Activated T-cell treated with anti-CD3 and anti-CD28 coated beads, Interleukin-2, amount 50 U/mL, for 24 hours (primary cell): ENCODE results near the gene VPS13C.
A peak's percentile ranks its signal among the peaks of the same experiment; 100 is the strongest.
"Not testable (repeated sequence)": the region's sequence is repeated elsewhere in the genome, so short reads cannot be mapped to it uniquely, and the experiment has no call there.

ENCODE experiments used
- DNase-seq: peaks from one replicate; pipeline ENCODE4 v3.0.0-alpha.2; 2020
- H3K27ac Mint-ChIP-seq: 2 replicates; pipeline ENCODE4 v1.8.0; 2020; ENCODE audit warnings: mild to moderate bottlenecking, mixed read lengths
- H3K27me3 Mint-ChIP-seq: 2 replicates; pipeline ENCODE4 v1.8.0; 2020; ENCODE audit warnings: mixed read lengths
- H3K36me3 Mint-ChIP-seq: 2 replicates; pipeline ENCODE4 v1.8.0; 2020; ENCODE audit warnings: low read depth, mixed read lengths
- H3K4me1 Mint-ChIP-seq: 2 replicates; pipeline ENCODE4 v1.8.0; 2020; ENCODE audit warnings: low read depth, mixed read lengths
- H3K4me3 Mint-ChIP-seq: 2 replicates; pipeline ENCODE4 v1.8.0; 2020; ENCODE audit warnings: mild to moderate bottlenecking, moderate library complexity, mixed read lengths
- H3K9me3 Mint-ChIP-seq: 2 replicates; pipeline ENCODE4 v1.8.0; 2020; ENCODE audit warnings: mixed read lengths

VPS13C gene

DNA sequence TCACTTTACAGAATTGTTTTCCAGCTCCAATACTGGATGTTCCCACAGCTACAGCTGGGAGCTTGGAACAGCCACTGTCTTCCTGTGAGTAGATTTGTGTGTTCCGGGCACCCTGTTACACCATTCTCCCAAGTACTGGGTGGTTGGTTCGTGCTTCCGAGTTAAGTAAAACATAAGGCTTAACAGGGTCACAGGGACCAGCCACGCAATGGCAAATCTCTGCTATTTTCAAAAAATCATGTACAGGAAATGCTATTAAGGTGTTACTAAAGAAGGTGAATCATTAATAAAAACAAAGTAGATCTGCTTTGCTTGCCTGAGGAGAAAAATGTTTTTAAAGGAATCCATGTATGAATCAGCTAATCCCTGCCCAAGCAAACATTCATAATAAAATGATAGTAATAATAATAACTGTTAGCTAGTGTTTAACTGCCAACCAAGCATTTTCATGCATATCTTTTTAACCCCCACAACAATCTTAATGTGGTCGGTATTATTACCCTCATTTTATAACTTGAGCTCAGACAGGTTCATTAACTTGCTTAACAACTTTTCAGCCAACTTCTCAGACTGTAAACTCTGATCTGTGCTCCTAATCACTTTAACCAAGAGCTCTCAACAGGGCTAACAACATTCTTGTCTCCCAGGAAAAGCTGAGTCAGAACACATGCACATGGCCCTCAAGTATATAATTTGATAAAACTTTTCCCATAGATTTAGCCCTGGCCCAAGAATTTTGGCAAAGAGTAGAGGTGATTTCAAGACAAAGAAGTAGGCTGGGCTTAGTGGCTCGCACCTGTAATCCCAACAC lies 3.8 kb upstream of the VPS13C start:
- no peak overlapping the region for H3K4me3 Mint-ChIP-seq
- H3K27me3 Mint-ChIP-seq: peaks cover 21% of the 10 kb centered on the region
- no peaks in the 10 kb centered on the region for H3K9me3 Mint-ChIP-seq
- peaks cover 53% of the 10 kb centered on the region for H3K4me1 Mint-ChIP-seq
- peaks cover 11% of the 10 kb centered on the region for H3K36me3 Mint-ChIP-seq
- DNase-seq: no peak
- no peak overlapping the region for H3K27ac Mint-ChIP-seq

DNA sequence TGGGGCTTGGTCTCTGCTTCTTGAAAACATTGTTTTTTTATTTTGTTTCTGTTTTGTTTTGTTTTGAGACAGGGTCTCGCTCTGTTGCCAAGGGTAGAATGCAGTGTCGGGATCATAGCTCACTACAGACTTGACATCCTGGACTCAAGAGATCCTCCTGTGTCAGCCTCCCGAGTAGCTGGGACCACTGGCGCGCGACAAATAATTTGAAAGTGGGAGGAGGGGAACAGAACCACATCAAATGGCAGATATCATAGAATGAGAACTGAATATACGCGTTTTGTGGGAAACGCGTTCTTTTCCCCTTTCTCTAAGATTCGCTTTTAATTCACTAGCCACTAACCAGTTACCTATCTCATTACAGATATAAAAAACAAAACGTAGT lies 641 bp upstream of the VPS13C start:
- Mint-ChIP-seq H3K9me3 (no peaks in the 10 kb centered on the region), H3K4me1 (peaks cover 54% of the 10 kb centered on the region), H3K4me3 (peak overlapping the region; percentile 85), H3K27ac (peak overlapping the region; percentile 92), H3K36me3 (peaks cover 25% of the 10 kb centered on the region), H3K27me3 (no peaks in the 10 kb centered on the region)
- DNase-seq: no peak

GRCh38 chr15:62059816-62060112 lies 483 bp downstream of the VPS13C start:
- Mint-ChIP-seq H3K36me3 (peaks cover 25% of the 10 kb centered on the region), H3K27me3 (no peaks in the 10 kb centered on the region), H3K4me3 (peak overlapping the region; percentile 85), H3K4me1 (peaks cover 63% of the 10 kb centered on the region), H3K9me3 (no peaks in the 10 kb centered on the region), H3K27ac (peak overlapping the region; percentile 92)
- no peak for DNase-seq

DNA sequence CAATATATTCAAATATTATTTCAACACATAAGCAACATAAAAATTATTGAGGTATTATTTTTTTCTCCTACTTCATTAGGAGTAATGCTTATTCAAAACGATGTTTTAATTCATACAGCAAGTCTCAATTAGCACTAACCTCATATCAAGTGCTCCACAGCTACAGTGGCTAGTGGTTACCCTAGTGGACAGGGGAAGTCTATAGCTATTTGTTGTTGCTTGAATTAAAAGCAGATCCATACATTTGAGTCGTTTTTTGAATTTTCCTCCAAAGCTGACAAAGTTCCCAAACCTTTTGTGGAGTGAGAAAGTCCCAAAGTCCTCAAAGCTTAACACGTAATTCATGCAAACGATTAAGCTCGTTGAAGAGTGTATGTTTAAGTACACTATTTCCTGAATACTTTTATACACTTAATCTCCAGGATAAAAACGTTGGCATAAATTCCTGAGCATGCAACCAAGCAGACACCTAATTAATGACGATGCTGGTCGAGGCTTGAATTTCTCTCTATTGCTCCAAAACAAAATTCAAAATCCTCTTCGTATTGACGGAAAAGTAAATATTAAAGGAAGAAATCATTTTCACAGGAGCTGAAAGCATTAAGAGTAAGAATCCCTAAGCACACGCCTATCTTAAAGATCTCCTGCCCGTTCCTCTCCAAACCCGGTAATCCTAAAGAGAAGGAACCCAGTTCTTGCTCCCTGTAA lies 985 bp downstream of the VPS13C start:
- H3K27me3 Mint-ChIP-seq: no peaks in the 10 kb centered on the region
- peak overlapping the region; percentile 85 for H3K4me3 Mint-ChIP-seq
- no peaks in the 10 kb centered on the region for H3K9me3 Mint-ChIP-seq
- H3K36me3 Mint-ChIP-seq: peaks cover 25% of the 10 kb centered on the region
- peak overlapping the region; percentile 92 for H3K27ac Mint-ChIP-seq
- no peak for DNase-seq
- H3K4me1 Mint-ChIP-seq: peaks cover 68% of the 10 kb centered on the region

DNA sequence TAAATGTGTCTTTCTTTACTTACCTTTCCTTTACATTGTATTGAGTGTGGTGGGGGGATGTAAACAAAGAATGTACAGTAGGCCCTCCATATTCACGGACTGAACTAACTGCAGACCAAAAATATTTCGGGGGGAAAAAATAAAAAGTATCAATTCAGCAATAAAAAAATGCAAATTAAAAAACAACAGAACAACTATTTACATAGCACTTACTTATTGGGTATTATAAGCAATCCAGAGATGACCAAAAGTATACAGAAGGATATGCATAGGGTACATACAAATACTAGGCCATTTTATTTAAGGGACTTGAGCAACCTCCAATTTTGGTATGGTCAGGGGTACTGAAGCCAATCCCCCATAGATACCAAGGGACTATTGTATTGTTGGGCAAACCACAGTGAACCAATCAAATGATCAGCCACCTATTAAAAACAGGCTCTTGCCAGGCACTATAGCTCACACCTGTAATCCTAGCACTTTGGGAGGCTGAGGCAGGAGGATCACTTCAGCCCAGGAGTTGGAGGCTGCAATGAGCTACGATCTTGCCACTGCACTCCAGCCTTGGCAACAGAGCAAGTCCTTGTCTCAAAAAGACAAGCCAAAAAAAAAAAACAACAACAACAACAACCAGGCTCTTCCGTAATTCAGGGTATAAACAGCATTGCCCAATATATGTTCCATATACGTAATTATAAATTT lies 1.8 kb downstream of the VPS13C start:
- Mint-ChIP-seq H3K4me1 (peaks cover 69% of the 10 kb centered on the region), H3K27me3 (no peaks in the 10 kb centered on the region), H3K36me3 (peaks cover 25% of the 10 kb centered on the region), H3K27ac (peak overlapping the region; percentile 27), H3K9me3 (no peaks in the 10 kb centered on the region), H3K4me3 (peak overlapping the region; percentile 85)
- DNase-seq: no peak

GRCh38 chr15:62057341-62057980 lies 2.8 kb downstream of the VPS13C start:
- peaks cover 25% of the 10 kb centered on the region for H3K36me3 Mint-ChIP-seq
- H3K4me1 Mint-ChIP-seq: peaks cover 72% of the 10 kb centered on the region
- H3K27me3 Mint-ChIP-seq: no peaks in the 10 kb centered on the region
- H3K27ac Mint-ChIP-seq: no peak overlapping the region
- H3K4me3 Mint-ChIP-seq: no peak overlapping the region
- no peaks in the 10 kb centered on the region for H3K9me3 Mint-ChIP-seq
- DNase-seq: no peak

DNA sequence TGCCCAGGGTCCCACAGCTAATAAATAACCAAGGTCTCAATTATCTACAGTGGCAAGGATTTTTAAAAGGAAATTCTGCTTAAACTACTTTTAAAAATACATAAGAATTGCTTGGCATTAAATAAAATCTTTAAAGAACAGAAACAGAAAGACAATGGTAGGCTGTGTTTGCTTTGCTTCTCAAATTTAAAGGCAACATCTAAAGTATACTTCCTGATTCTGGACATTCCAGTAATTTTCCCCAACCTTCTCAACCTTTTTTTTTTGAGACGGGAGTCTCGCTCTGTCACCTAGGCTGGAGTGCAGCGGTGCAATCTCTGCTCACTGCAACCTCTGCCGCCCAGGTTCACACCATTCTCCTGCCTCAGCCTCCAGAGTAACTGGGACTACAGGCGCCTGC lies 5.3 kb downstream of the VPS13C start:
- H3K4me3 Mint-ChIP-seq: no peak overlapping the region
- peaks cover 2% of the 10 kb centered on the region for H3K9me3 Mint-ChIP-seq
- H3K27ac Mint-ChIP-seq: no peak overlapping the region
- DNase-seq: no peak
- peaks cover 25% of the 10 kb centered on the region for H3K36me3 Mint-ChIP-seq
- H3K27me3 Mint-ChIP-seq: no peaks in the 10 kb centered on the region
- peaks cover 61% of the 10 kb centered on the region for H3K4me1 Mint-ChIP-seq

DNA sequence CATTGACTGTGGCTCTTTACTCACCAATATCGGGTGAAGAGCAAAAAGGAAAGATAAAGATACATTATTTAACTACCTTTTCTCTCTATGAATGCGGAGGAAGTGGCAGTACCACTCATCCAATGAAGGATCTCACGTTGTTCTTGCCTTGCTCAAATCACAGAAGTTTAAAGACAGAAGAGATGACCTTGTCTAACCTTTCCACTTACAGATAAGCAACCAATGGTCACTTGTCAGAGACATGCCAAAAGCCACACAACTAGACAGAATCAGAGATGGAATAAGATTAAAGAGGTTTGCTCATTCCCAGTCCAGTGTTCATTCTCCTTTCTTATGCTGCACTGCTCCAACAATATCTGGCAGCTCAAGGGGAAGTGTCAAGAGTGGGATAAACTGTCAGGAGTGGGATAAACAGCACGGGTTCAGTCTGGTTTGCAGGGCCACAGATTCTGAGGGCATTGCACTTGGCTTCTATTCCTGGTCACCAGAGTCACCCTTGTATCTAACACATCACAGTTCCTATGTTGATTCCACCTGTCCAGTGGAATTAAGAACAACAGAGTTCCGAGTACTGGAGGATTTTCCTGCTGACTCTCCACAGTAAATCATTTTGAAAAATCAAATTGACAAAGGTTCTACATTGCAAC lies 6.7 kb downstream of the VPS13C start:
- Mint-ChIP-seq H3K36me3 (peaks cover 22% of the 10 kb centered on the region), H3K4me1 (peaks cover 58% of the 10 kb centered on the region), H3K4me3 (no peak overlapping the region), H3K27me3 (no peaks in the 10 kb centered on the region), H3K27ac (no peak overlapping the region), H3K9me3 (peaks cover 5% of the 10 kb centered on the region)
- DNase-seq: no peak

DNA sequence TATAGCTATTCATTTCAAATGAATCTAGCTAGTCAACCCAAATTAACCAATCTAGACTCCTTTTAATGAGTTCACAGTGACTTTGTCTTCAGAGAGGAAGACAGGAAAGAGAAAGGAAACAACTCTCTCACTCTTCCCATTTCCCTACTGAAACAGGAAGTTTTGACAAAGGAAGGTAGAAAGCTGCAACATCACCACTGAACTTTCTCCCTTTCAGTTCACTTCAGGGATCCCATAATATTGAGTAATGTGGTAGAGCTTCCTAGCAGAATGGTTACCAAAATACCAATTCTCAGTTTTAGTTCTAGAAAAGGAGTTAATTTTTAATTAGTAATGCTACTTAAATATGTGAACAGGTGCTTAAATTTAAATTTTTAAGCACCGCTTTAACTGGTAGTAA lies 7.5 kb downstream of the VPS13C start:
- no peak overlapping the region for H3K4me3 Mint-ChIP-seq
- peaks cover 52% of the 10 kb centered on the region for H3K4me1 Mint-ChIP-seq
- no peak for DNase-seq
- peaks cover 19% of the 10 kb centered on the region for H3K36me3 Mint-ChIP-seq
- H3K27me3 Mint-ChIP-seq: no peaks in the 10 kb centered on the region
- H3K9me3 Mint-ChIP-seq: peaks cover 5% of the 10 kb centered on the region
- H3K27ac Mint-ChIP-seq: no peak overlapping the region

GRCh38 chr15:62051166-62051565 lies 9.1 kb downstream of the VPS13C start:
- Mint-ChIP-seq H3K36me3 (peaks cover 10% of the 10 kb centered on the region), H3K4me3 (no peak overlapping the region), H3K27ac (no peak overlapping the region), H3K27me3 (no peaks in the 10 kb centered on the region), H3K4me1 (peaks cover 50% of the 10 kb centered on the region), H3K9me3 (peaks cover 5% of the 10 kb centered on the region)
- DNase-seq: no peak

DNA sequence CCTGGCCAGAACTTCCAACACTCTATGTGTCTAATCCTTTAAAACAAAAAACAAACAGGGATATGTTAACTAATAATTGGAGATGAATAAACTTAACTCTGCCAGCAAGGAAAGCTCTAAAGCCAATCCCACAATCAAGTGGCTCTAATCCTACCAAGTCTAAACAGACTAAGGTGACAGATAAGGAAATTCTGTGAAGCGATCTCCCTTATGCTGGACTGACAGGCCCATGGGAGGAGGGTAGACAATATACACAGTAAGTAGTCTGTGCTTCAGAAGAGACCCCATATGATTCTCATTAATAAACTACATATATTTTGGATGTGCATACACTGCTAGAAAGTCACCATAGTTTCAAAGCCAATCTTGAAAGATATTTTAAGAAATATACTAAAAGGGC lies 10.1 kb downstream of the VPS13C start:
- no peaks in the 10 kb centered on the region for H3K27me3 Mint-ChIP-seq
- no peak overlapping the region for H3K4me3 Mint-ChIP-seq
- H3K36me3 Mint-ChIP-seq: peaks cover 10% of the 10 kb centered on the region
- H3K4me1 Mint-ChIP-seq: peaks cover 54% of the 10 kb centered on the region
- DNase-seq: no peak
- peaks cover 5% of the 10 kb centered on the region for H3K9me3 Mint-ChIP-seq
- H3K27ac Mint-ChIP-seq: no peak overlapping the region

DNA sequence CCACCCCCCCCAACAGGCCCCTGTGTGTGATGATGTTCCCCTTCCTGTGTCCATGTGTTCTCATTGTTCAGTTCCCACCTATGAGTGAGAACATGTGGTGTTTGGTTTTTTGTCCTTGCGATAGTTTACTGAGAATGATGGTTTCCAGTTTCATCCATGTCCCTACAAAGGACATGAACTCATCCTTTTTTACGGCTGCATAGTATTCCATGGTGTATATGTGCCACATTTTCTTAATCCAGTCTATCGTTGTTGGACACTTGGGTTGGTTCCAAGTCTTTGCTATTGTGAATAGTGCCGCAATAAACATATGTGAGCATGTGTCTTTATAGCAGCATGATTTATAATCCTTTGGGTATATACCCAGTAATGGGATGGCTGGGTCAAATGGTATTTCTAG lies 12.0 kb downstream of the VPS13C start:
- peaks cover 41% of the 10 kb centered on the region for H3K4me1 Mint-ChIP-seq
- not testable (repeated sequence) for DNase-seq, H3K4me3 Mint-ChIP-seq, H3K36me3 Mint-ChIP-seq, H3K27ac Mint-ChIP-seq, H3K9me3 Mint-ChIP-seq, H3K27me3 Mint-ChIP-seq

- Mint-ChIP-seq H3K9me3 (peaks cover 5% of the 10 kb centered on the region), H3K27ac (peak overlapping the region; percentile 50), H3K4me1 (peaks cover 34% of the 10 kb centered on the region), H3K36me3 (peaks cover 12% of the 10 kb centered on the region), H3K27me3 (no peaks in the 10 kb centered on the region), H3K4me3 (no peak overlapping the region)
- no peak for DNase-seq
Observed at GRCh38 chr15:62047282-62047827, 12.9 kb downstream of the VPS13C start.
